Astrocyte of the cerebellum (primary cell): Measurements from ENCODE around the gene WDR54.

ENCODE experiments used
- DNase-seq: peaks from one replicate; pipeline ENCODE4 v3.0.0-alpha.2; 2011; ENCODE audit warnings: low read depth
- H3K4me3 ChIP-seq: 2 replicates; pipeline ENCODE4 v1.5.1; 2011; ENCODE audit warnings: mild to moderate bottlenecking, low read depth, low read length, moderate library complexity
- CTCF ChIP-seq: IDR thresholded peaks from 2 replicates; pipeline ENCODE4 v1.5.1; 2012; ENCODE audit warnings: low read length, low read depth, moderate library complexity, mild to moderate bottlenecking; ENCODE audit errors: missing control alignments
- in situ Hi-C: cut with HindIII; loops from 2 replicates; pipeline ENCODE4 v1.10.0; 2017; ENCODE audit warnings: low sequenced_read_pairs

The WDR54 gene

GRCh38 chr2:74421221-74421870 lies at the start of gene WDR54, which contains the start of gene C2orf81:
Gene WDR54, plus strand, starts transcription at chr2:74421730. Its CDS starts 424 bp downstream, at chr2:74422154.
Gene C2orf81, minus strand, starts transcription at chr2:74421619. Its CDS starts 59 bp downstream, at chr2:74421560.
- H3K4me3 ChIP-seq: peak within 1 kb of the TSS; percentile 86
- in situ Hi-C loops: no loop called here
- no peak for TF ChIP-seq CTCF
- no peak for DNase-seq

GRCh38 chr2:74372674-74373073 lies 48.9 kb upstream of the WDR54 start:
- no peak for DNase-seq
- in situ Hi-C loops: no loop called here
- H3K4me3 ChIP-seq: no peak overlapping the region
- no peak for TF ChIP-seq CTCF

GRCh38 chr2:74373221-74373676 lies 48.3 kb upstream of the WDR54 start:
- no peak overlapping the region for H3K4me3 ChIP-seq
- no peak for TF ChIP-seq CTCF
- no peak for DNase-seq
- in situ Hi-C loops: no loop called here

GRCh38 chr2:74373985-74374384 lies 47.5 kb upstream of the WDR54 start:
- H3K4me3 ChIP-seq: peak overlapping the region; percentile 37

GRCh38 chr2:74374509-74375205 lies 46.9 kb upstream of the WDR54 start:
- in situ Hi-C loops: no loop called here
- peak; percentile 48 for DNase-seq
- H3K4me3 ChIP-seq: peak overlapping the region; percentile 37
- no peak for TF ChIP-seq CTCF

More at GRCh38 chr2:74373985-74374384, 47.5 kb upstream of the WDR54 start:
- TF ChIP-seq CTCF: no peak
- in situ Hi-C loops: no loop called here
- DNase-seq: no peak

GRCh38 chr2:74375838-74376237 lies 45.7 kb upstream of the WDR54 start:
- no peak for DNase-seq
- no peak overlapping the region for H3K4me3 ChIP-seq
- in situ Hi-C loops: no loop called here
- no peak for TF ChIP-seq CTCF
